ENCODE data around the gene ELMO2.

DNA sequence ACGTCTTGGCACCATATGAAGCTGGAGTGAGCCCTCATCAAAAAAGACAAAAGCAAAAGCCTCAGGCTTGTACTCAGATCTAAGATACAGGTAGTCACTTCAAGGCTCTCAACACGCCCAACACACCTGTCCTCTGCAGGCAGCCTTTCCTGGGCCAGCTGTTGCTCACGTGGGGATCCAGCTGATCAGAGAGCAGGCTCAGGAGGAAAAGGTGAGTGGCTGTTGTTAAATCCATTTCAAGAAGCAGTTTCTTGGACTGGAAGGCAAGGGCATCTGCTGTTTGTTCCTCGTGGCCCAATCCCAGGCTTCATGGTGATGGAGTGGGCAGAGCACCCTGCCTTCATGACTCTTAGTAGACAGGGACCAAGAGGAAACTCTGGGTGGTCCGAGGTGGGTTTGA is 39.6 kb downstream of the ELMO2 start:
- TF ChIP-seq, protein P1, sequence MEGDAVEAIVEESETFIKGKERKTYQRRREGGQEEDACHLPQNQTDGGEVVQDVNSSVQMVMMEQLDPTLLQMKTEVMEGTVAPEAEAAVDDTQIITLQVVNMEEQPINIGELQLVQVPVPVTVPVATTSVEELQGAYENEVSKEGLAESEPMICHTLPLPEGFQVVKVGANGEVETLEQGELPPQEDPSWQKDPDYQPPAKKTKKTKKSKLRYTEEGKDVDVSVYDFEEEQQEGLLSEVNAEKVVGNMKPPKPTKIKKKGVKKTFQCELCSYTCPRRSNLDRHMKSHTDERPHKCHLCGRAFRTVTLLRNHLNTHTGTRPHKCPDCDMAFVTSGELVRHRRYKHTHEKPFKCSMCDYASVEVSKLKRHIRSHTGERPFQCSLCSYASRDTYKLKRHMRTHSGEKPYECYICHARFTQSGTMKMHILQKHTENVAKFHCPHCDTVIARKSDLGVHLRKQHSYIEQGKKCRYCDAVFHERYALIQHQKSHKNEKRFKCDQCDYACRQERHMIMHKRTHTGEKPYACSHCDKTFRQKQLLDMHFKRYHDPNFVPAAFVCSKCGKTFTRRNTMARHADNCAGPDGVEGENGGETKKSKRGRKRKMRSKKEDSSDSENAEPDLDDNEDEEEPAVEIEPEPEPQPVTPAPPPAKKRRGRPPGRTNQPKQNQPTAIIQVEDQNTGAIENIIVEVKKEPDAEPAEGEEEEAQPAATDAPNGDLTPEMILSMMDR (conservative IDR thresholded peaks at IDR 0.05; ENCODE audit: low read depth, low read length): no peak
- TF ChIP-seq EZH2 (IDR thresholded peaks at IDR 0.05; ENCODE audit: borderline replicate concordance, low read depth, low read length, poor library complexity, severe bottlenecking): no peak

Data from A673 (cell line).